GM19455 (cell line): ENCODE data around the gene SMC4.
A peak's percentile ranks its signal among the peaks of the same experiment; 100 is the strongest.
"Not testable (repeated sequence)": the region's sequence is repeated elsewhere in the genome, so short reads cannot be mapped to it uniquely, and the experiment has no call there.

Source experiments
- ATAC-seq: cut with Tn5 transposase; IDR thresholded peaks from one replicate; pipeline ENCODE4 v1.9.1; 2021; ENCODE audit not compliant: unreplicated experiment

SMC4 gene

GRCh38 chr3:160445854-160446253 lies 46.4 kb downstream of the SMC4 start:
- no peak for ATAC-seq

- no peak for ATAC-seq
Observed at GRCh38 chr3:160446522-160447056, 47.1 kb downstream of the SMC4 start.

GRCh38 chr3:160447544-160447943 lies 48.1 kb downstream of the SMC4 start:
- ATAC-seq, result no peak

- ATAC-seq, result peak; percentile 44
Observed at GRCh38 chr3:160448845-160449635, 49.6 kb downstream of the SMC4 start.

- peak; percentile 95 for ATAC-seq
Observed at GRCh38 chr3:160449636-160450598, 50.5 kb downstream of the SMC4 start, which contains the start of gene TRIM59. TSS of gene TRIM59 (minus strand) at chr3:160449786. CDS start at chr3:160439183, 10,603 bp downstream.

- ATAC-seq, result no peak
Observed at GRCh38 chr3:160450846-160451245, 51.4 kb downstream of the SMC4 start.

- ATAC-seq, result no peak
Observed at GRCh38 chr3:160451602-160452001, 52.2 kb downstream of the SMC4 start.

- not testable (repeated sequence) for ATAC-seq
Observed at GRCh38 chr3:160452251-160452650, 52.8 kb downstream of the SMC4 start.

- ATAC-seq, result no peak
Observed at GRCh38 chr3:160454995-160455394, 55.5 kb downstream of the SMC4 start.

GRCh38 chr3:160455846-160456245 lies 56.4 kb downstream of the SMC4 start:
- ATAC-seq, result no peak

- no peak for ATAC-seq
Observed at GRCh38 chr3:160458151-160458550, 58.7 kb downstream of the SMC4 start.

GRCh38 chr3:160459450-160459970 lies 60.1 kb downstream of the SMC4 start:
- ATAC-seq, result no peak

- ATAC-seq, result no peak
Observed at GRCh38 chr3:160460033-160460432, 60.6 kb downstream of the SMC4 start.

- ATAC-seq, result no peak
Observed at GRCh38 chr3:160464321-160464720, 64.9 kb downstream of the SMC4 start.

- no peak for ATAC-seq
Observed at GRCh38 chr3:160464971-160465370, 65.5 kb downstream of the SMC4 start.

GRCh38 chr3:160470181-160470580 lies 70.7 kb downstream of the SMC4 start:
- no peak for ATAC-seq

- ATAC-seq, result no peak
Observed at GRCh38 chr3:160471892-160472291, 72.4 kb downstream of the SMC4 start.

- no peak for ATAC-seq
Observed at GRCh38 chr3:160472344-160472743, 72.9 kb downstream of the SMC4 start.

- ATAC-seq, result no peak
Observed at GRCh38 chr3:160473221-160473620, 73.8 kb downstream of the SMC4 start.

- no peak for ATAC-seq
Observed at GRCh38 chr3:160473978-160474377, 74.5 kb downstream of the SMC4 start.

GRCh38 chr3:160474416-160474838 lies 75.0 kb downstream of the SMC4 start:
- no peak for ATAC-seq
